Fibroblast of skin of left biceps (primary cell): Measurements from ENCODE around the gene BRME1.
"Not testable (repeated sequence)": the region's sequence is repeated elsewhere in the genome, so short reads cannot be mapped to it uniquely, and the experiment has no call there.

Experiments
- DNase-seq, 2 experiments: peaks; one replicate each; pipeline ENCODE4 v3.0.0-alpha.2; 2013; ENCODE audit warnings: low read depth in 2 of 2

The BRME1 gene

GRCh38 chr19:13926715-13927114 lies 20.8 kb upstream of the BRME1 start:
- no peak for DNase-seq

GRCh38 chr19:13926010-13926409 lies 20.1 kb upstream of the BRME1 start:
- DNase-seq: no peak

GRCh38 chr19:13923194-13923987 lies 17.5 kb upstream of the BRME1 start:
- no peak for DNase-seq

GRCh38 chr19:13922118-13922517 lies 16.2 kb upstream of the BRME1 start:
- DNase-seq: not testable (repeated sequence)

GRCh38 chr19:13920940-13921747 lies 15.2 kb upstream of the BRME1 start:
- no peak for DNase-seq

- DNase-seq: no peak
Observed at GRCh38 chr19:13920524-13920923, 14.6 kb upstream of the BRME1 start.

GRCh38 chr19:13918726-13919411 lies 13.0 kb upstream of the BRME1 start:
- DNase-seq: no peak

- no peak for DNase-seq
Observed at GRCh38 chr19:13917888-13918406, 12.0 kb upstream of the BRME1 start.

- DNase-seq: no peak
Observed at GRCh38 chr19:13914777-13915176, 8.9 kb upstream of the BRME1 start.

- DNase-seq: no peak
Observed at GRCh38 chr19:13913352-13913751, 7.4 kb upstream of the BRME1 start.

- DNase-seq: no peak
Observed at GRCh38 chr19:13909430-13909829, 3.5 kb upstream of the BRME1 start.

- no peak for DNase-seq
Observed at GRCh38 chr19:13908674-13909073, 2.8 kb upstream of the BRME1 start.

GRCh38 chr19:13906910-13907309 lies 993 bp upstream of the BRME1 start:
- no peak for DNase-seq

- no peak for DNase-seq
Observed at GRCh38 chr19:13906521-13906904, 596 bp upstream of the BRME1 start.

GRCh38 chr19:13902993-13903555 lies 2.8 kb downstream of the BRME1 start:
- DNase-seq: no peak

- no peak for DNase-seq
Observed at GRCh38 chr19:13899912-13900584, 5.9 kb downstream of the BRME1 start.

GRCh38 chr19:13899393-13899792 lies 6.5 kb downstream of the BRME1 start:
- DNase-seq: no peak

GRCh38 chr19:13896227-13896626 lies 9.7 kb downstream of the BRME1 start:
- no peak for DNase-seq

GRCh38 chr19:13894552-13894951 lies 11.4 kb downstream of the BRME1 start:
- DNase-seq: no peak

- no peak for DNase-seq
Observed at GRCh38 chr19:13892870-13893269, 13.0 kb downstream of the BRME1 start.

GRCh38 chr19:13890136-13890535 lies 15.8 kb downstream of the BRME1 start:
- no peak for DNase-seq
